HCT116 (cell line): ENCODE data around the gene ATXN1. TPM values are rescaled to one million over a fixed set of nuclear protein-coding genes. Genes with fewer than 3 reads are reported as not detected.

Source experiments
- ATAC-seq: fragments of 200-7000 bp; cut with Tn5 transposase; 2 replicates; pipeline ENCODE4 v1.9.1; 2020; ENCODE audit warnings: mild to moderate bottlenecking, moderate library complexity
- BruUV-seq: library from RNA; stranded (reverse); fragments of 400-500 nt; replicated peaks from 2 replicates; lab custom pipeline; 2021; lab: Mats Ljungman, UMichigan
- CTCF ChIA-PET: fragments of 300-600 bp; sonication (Branson Sonifier 250); formaldehyde crosslinking; loops from one replicate; lab custom pipeline; 2021; ENCODE audit warnings: antibody characterized with exemption; lab: Charles Lee
- POLR2A ChIA-PET: fragments of 300-600, 350-600 bp; sonication (Branson Sonifier 250); formaldehyde crosslinking; loops from one replicate; lab custom pipeline; 2021; ENCODE audit warnings: antibody characterized with exemption; lab: Charles Lee
- RAD21 ChIA-PET, 2 experiments: fragments of 300-600 bp; sonication (Branson Sonifier 250); formaldehyde crosslinking; loops; one replicate each; lab custom pipeline; 2023; ENCODE audit warnings: low total read pairs in 2 of 2; ENCODE audit not compliant: uncharacterized antibody in 2 of 2, unreplicated experiment in 2 of 2, low non-redundant PET in 1 of 2; lab: Charles Lee
- DNase-seq: peaks from one replicate; pipeline ENCODE4 v3.0.0-alpha.2; 2010; ENCODE audit warnings: low read depth, low spot score
- H2AFZ ChIP-seq: fragments of 200-600 bp; shearing (Covaris generic), sonication (generic); 2 replicates; pipeline ENCODE4 v1.6.1; 2017; ENCODE audit warnings: low read depth, mixed run types, mixed read lengths, antibody characterized with exemption, low read length; ENCODE audit not compliant: poor library complexity, severe bottlenecking
- H3K27ac ChIP-seq: 2 replicates; pipeline ENCODE4 v1.5.1; 2012; ENCODE audit warnings: low read depth, low read length
- H3K27me3 ChIP-seq: fragments of 200-600 bp; sonication (generic); 2 replicates; pipeline ENCODE4 v1.6.1; 2016; ENCODE audit warnings: mixed run types, low read length, mixed read lengths; ENCODE audit not compliant: insufficient read depth
- H3K36me3 ChIP-seq, 2 experiments: fragments of 200-500 bp in 1 of 2; fragments of 200-600 bp in 1 of 2; sonication (Bioruptor generic) in 1 of 2; sonication (generic) in 1 of 2; 2 replicates each; pipeline versions ENCODE4 v1.5.1 to v1.6.1; 2014 to 2016; ENCODE audit warnings: low read length in 2 of 2, inconsistent platforms in 1 of 2, mixed read lengths in 1 of 2, mixed run types in 1 of 2; ENCODE audit not compliant: insufficient read depth in 2 of 2, control insufficient read depth in 1 of 2
- H3K4me1 ChIP-seq, 2 experiments: fragments of 200-600 bp in 1 of 2; sonication (generic) in 1 of 2; 2 replicates each; pipeline versions ENCODE4 v1.5.1 to v1.6.1; 2012 to 2017; ENCODE audit warnings: low read length in 2 of 2, inconsistent platforms in 1 of 2, mild to moderate bottlenecking in 1 of 2, mixed read lengths in 1 of 2, mixed run types in 1 of 2, moderate library complexity in 1 of 2; ENCODE audit not compliant: insufficient read depth in 2 of 2, control insufficient read depth in 1 of 2
- H3K4me2 ChIP-seq: fragments of 200-600 bp; sonication (generic); 2 replicates; pipeline ENCODE4 v1.6.1; 2017; ENCODE audit warnings: mixed run types, low read length, mixed read lengths
- H3K4me3 ChIP-seq, 2 experiments: fragments of 200-600 bp in 1 of 2; sonication (generic) in 1 of 2; replicated peaks in 1 of 2; 2 replicates each; pipeline ENCODE4 v1.5.1; 2011 to 2016; ENCODE audit warnings: low read length in 2 of 2, control low read depth in 1 of 2, low read depth in 1 of 2, mild to moderate bottlenecking in 1 of 2, mixed read lengths in 1 of 2, mixed run types in 1 of 2
- H3K79me2 ChIP-seq: fragments of 200-600 bp; sonication (generic); 2 replicates; pipeline ENCODE4 v1.6.1; 2017; ENCODE audit warnings: mild to moderate bottlenecking, mixed run types, low read length, moderate library complexity, mixed read lengths; ENCODE audit not compliant: insufficient read depth
- H3K9ac ChIP-seq: fragments of 200-600 bp; sonication (generic); 2 replicates; pipeline ENCODE4 v1.6.1; 2016; ENCODE audit warnings: low read length, mixed read lengths
- H3K9me2 ChIP-seq: fragments of 200-600 bp; sonication (generic), shearing (Covaris generic); 2 replicates; pipeline ENCODE4 v1.6.1; 2017; ENCODE audit warnings: mixed run types, mild to moderate bottlenecking, moderate library complexity; ENCODE audit not compliant: insufficient read depth
- H3K9me3 ChIP-seq, 2 experiments: fragments of 200-500 bp in 1 of 2; fragments of 200-600 bp in 1 of 2; sonication (Bioruptor generic) in 1 of 2; sonication (generic) in 1 of 2; 2 replicates each; pipeline ENCODE4 v1.6.1; 2014 to 2017; ENCODE audit warnings: low read length in 2 of 2, mixed read lengths in 2 of 2, inconsistent platforms in 1 of 2, low read depth in 1 of 2, mild to moderate bottlenecking in 1 of 2, mixed run types in 1 of 2, moderate library complexity in 1 of 2; ENCODE audit not compliant: control insufficient read depth in 1 of 2, insufficient read depth in 1 of 2
- H4K20me1 ChIP-seq: fragments of 200-600 bp; sonication (generic), shearing (Covaris generic); 2 replicates; pipeline ENCODE4 v1.6.1; 2017; ENCODE audit warnings: mixed run types, mild to moderate bottlenecking, moderate library complexity; ENCODE audit not compliant: insufficient read depth
- CBX3 ChIP-seq: IDR thresholded peaks from 2 replicates; pipeline ENCODE4 v1.6.1; 2012; ENCODE audit warnings: low read depth
- CEBPB ChIP-seq: IDR thresholded peaks from 2 replicates; pipeline ENCODE4 v1.6.1; 2012; ENCODE audit warnings: low read depth
- EGR1 ChIP-seq: IDR thresholded peaks from 2 replicates; pipeline ENCODE4 v1.6.1; 2012; ENCODE audit warnings: low read depth
- ELF1 ChIP-seq: IDR thresholded peaks from 2 replicates; pipeline ENCODE4 v1.6.1; 2012; ENCODE audit warnings: low read depth, borderline replicate concordance
- EZH2 ChIP-seq: fragments of 200-600 bp; sonication (generic); IDR thresholded peaks from 2 replicates; pipeline ENCODE4 v1.6.1; 2017; ENCODE audit warnings: antibody characterized with exemption, mixed run types
- FOSL1 ChIP-seq: IDR thresholded peaks from 2 replicates; pipeline ENCODE4 v1.6.1; 2012; ENCODE audit warnings: low read depth
- JUND ChIP-seq: IDR thresholded peaks from 2 replicates; pipeline ENCODE4 v1.6.1; 2012
- MAX ChIP-seq: IDR thresholded peaks from 2 replicates; pipeline ENCODE4 v1.6.1; 2012
- POLR2A ChIP-seq: IDR thresholded peaks from 2 replicates; pipeline ENCODE4 v1.7.0; 2011; ENCODE audit warnings: borderline replicate concordance; ENCODE audit not compliant: insufficient read depth, insufficient read length; ENCODE audit errors: extremely low read depth
- POLR2AphosphoS5 ChIP-seq: IDR thresholded peaks from 2 replicates; pipeline ENCODE4 v1.6.1; 2011; ENCODE audit warnings: mild to moderate bottlenecking, low read depth, low read length, moderate library complexity
- RAD21 ChIP-seq: IDR thresholded peaks from 2 replicates; pipeline ENCODE4 v1.6.1; 2012; ENCODE audit warnings: low read depth, mild to moderate bottlenecking
- REST ChIP-seq: IDR thresholded peaks from 2 replicates; pipeline ENCODE4 v1.6.1; 2012; ENCODE audit warnings: low read depth
- SIN3A ChIP-seq: IDR thresholded peaks from 2 replicates; pipeline ENCODE4 v1.6.1; 2012; ENCODE audit warnings: low read depth
- SRF ChIP-seq: IDR thresholded peaks from 2 replicates; pipeline ENCODE4 v1.6.1; 2012; ENCODE audit warnings: low read depth
- TCF7L2 ChIP-seq: IDR thresholded peaks from 2 replicates; pipeline ENCODE4 v1.7.0; 2011; ENCODE audit warnings: borderline replicate concordance, inconsistent platforms; ENCODE audit not compliant: insufficient read depth, insufficient read length; ENCODE audit errors: extremely low read depth
- YY1 ChIP-seq: IDR thresholded peaks from 2 replicates; pipeline ENCODE4 v1.6.1; 2011; ENCODE audit warnings: low read length, low read depth, moderate library complexity, mild to moderate bottlenecking; ENCODE audit not compliant: insufficient replicate concordance; ENCODE audit errors: extremely low read depth
- ZBTB33 ChIP-seq: IDR thresholded peaks from 2 replicates; pipeline ENCODE4 v1.6.1; 2011; ENCODE audit warnings: mild to moderate bottlenecking, low read length, moderate library complexity; ENCODE audit not compliant: insufficient replicate concordance; ENCODE audit errors: extremely low read depth
- ZFX ChIP-seq: fragments of 450-650 bp; IDR thresholded peaks from 2 replicates; pipeline ENCODE4 v1.6.1; 2017
- ZNF274 ChIP-seq: fragments of 200-500 bp; sonication (Bioruptor generic); IDR thresholded peaks from 2 replicates; pipeline ENCODE4 v1.6.1; 2014; ENCODE audit warnings: mild to moderate bottlenecking, low read depth, low read length, inconsistent platforms
- intact Hi-C: fragments of 100-400 bp; cut with micrococcal nuclease; formaldehyde crosslinking; loops from 2 replicates; pipeline ENCODE4 v1.10.0; 2022
- total RNA-seq: library from RNA; stranded (reverse); gene quantifications from one replicate; pipeline ENCODE4 v1.2.1, GENCODE V29; 2021; ENCODE audit not compliant: unreplicated experiment
- TF ChIP-seq, protein P1 (sequence below), 3 experiments: fragments of 200-600 bp in 1 of 3; sonication (generic) in 1 of 3; IDR thresholded peaks in 2 of 3; conservative IDR thresholded peaks in 1 of 3; 2 replicates each; pipeline ENCODE4 v1.5.1; 2012 to 2017; ENCODE audit warnings: low read depth in 2 of 3, low read length in 2 of 3, antibody characterized with exemption in 1 of 3, borderline replicate concordance in 1 of 3, control low read depth in 1 of 3, mild to moderate bottlenecking in 1 of 3, mixed read lengths in 1 of 3, mixed run types in 1 of 3, moderate library complexity in 1 of 3; ENCODE audit not compliant: insufficient read depth in 1 of 3

ATXN1 gene
- total RNA-seq, 1 experiment from 2014 or later, result 21.0 TPM

GRCh38 chr6:16527691-16528090 is 233.6 kb downstream of the ATXN1 start:
- no peak overlapping the region for H3K27ac ChIP-seq
- H3K27me3 ChIP-seq, result no peaks in the 10 kb centered on the region
- TF ChIP-seq EZH2 (no peak), CBX3 (no peak), POLR2A (no peak), ZBTB33 (no peak), SIN3A (no peak), REST (no peak), YY1 (no peak), ZNF274 (no peak), CEBPB (no peak), SRF (no peak), RAD21 (no peak), POLR2AphosphoS5 (no peak), JUND (no peak), EGR1 (no peak), ZFX (no peak), TCF7L2 (no peak), ELF1 (no peak), FOSL1 (no peak), MAX (no peak)
- TF ChIP-seq, protein P1, sequence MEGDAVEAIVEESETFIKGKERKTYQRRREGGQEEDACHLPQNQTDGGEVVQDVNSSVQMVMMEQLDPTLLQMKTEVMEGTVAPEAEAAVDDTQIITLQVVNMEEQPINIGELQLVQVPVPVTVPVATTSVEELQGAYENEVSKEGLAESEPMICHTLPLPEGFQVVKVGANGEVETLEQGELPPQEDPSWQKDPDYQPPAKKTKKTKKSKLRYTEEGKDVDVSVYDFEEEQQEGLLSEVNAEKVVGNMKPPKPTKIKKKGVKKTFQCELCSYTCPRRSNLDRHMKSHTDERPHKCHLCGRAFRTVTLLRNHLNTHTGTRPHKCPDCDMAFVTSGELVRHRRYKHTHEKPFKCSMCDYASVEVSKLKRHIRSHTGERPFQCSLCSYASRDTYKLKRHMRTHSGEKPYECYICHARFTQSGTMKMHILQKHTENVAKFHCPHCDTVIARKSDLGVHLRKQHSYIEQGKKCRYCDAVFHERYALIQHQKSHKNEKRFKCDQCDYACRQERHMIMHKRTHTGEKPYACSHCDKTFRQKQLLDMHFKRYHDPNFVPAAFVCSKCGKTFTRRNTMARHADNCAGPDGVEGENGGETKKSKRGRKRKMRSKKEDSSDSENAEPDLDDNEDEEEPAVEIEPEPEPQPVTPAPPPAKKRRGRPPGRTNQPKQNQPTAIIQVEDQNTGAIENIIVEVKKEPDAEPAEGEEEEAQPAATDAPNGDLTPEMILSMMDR (IDR thresholded peaks at IDR 0.05 in 2 of 3, conservative IDR thresholded peaks at IDR 0.05 in 1 of 3; ENCODE audit: borderline replicate concordance in 1 of 3, insufficient read depth in 1 of 3, low read depth in 2 of 3, low read length in 2 of 3), result no peak
- H2AFZ ChIP-seq, result no peak overlapping the region
- DNase-seq (no peak), ATAC-seq (no peak)
- POLR2A ChIA-PET, result no interaction called here
- no peaks in the 10 kb centered on the region; the same call in 1 of the 2 replicates for H4K20me1 ChIP-seq
- H3K36me3 ChIP-seq, result no peaks in the 10 kb centered on the region
- no peaks in the 10 kb centered on the region for H3K79me2 ChIP-seq
- H3K9ac ChIP-seq, result no peak overlapping the region
- intact Hi-C loops, result no loop called here
- no peak overlapping the region for H3K4me3 ChIP-seq
- no peak overlapping the region for H3K4me2 ChIP-seq
- CTCF ChIA-PET, result no interaction called here
- BruUV-seq, result no TSS peak
- H3K9me3 ChIP-seq, result no peaks in the 10 kb centered on the region
- H3K9me2 ChIP-seq, result no peaks in the 10 kb centered on the region
- H3K4me1 ChIP-seq, result peaks cover 5 to 19% of the 10 kb centered on the region in 2 experiments; a peak in 3 of 4 replicates
- RAD21 ChIA-PET, result no interaction called here
